Measurements from ENCODE around the gene ROR1. TPM values are rescaled to one million over a fixed set of nuclear protein-coding genes. Genes with fewer than 3 reads are reported as not detected.

The ROR1 gene
- total RNA-seq, 1 donor from 2014 or later = 30.3 TPM

GRCh38 chr1:64050601-64051000 lies 276.8 kb downstream of the ROR1 start:
- H3K4me1 ChIP-seq = peaks cover 15% of the 10 kb centered on the region
- peaks cover 18% of the 10 kb centered on the region for H3K4me1 Mint-ChIP-seq
- H3K9me3 ChIP-seq (ENCODE audit: low read depth) = no peaks in the 10 kb centered on the region
- no peaks in the 10 kb centered on the region for H3K27me3 Mint-ChIP-seq (ENCODE audit: insufficient read depth, low read depth)
- peaks cover 19% of the 10 kb centered on the region for H3K79me2 ChIP-seq (ENCODE audit: low read depth)
- H3F3A ChIP-seq (ENCODE audit: low read depth) = peaks cover 11% of the 10 kb centered on the region
- H3K9ac ChIP-seq = no peak overlapping the region
- H3K27ac Mint-ChIP-seq = no peak overlapping the region
- no peak for DNase-seq (ENCODE audit: low spot score)
- no peaks in the 10 kb centered on the region for H3K27me3 ChIP-seq
- H3K4me2 ChIP-seq = no peak overlapping the region
- no peaks in the 10 kb centered on the region for H3K36me3 ChIP-seq
- no peak overlapping the region for H3K27ac ChIP-seq
- H3K36me3 Mint-ChIP-seq = peaks cover 13% of the 10 kb centered on the region
- peaks cover 12% of the 10 kb centered on the region for H4K20me1 ChIP-seq (ENCODE audit: low read depth)
- no peaks in the 10 kb centered on the region for H3K9me3 Mint-ChIP-seq
- H3K4me3 ChIP-seq = no peak overlapping the region
- TF ChIP-seq EZH2 (IDR thresholded peaks at IDR 0.05) = no peak
- no peak overlapping the region for H2AFZ ChIP-seq (replicated peaks)
- no peak overlapping the region for H3K4me3 Mint-ChIP-seq

DNA sequence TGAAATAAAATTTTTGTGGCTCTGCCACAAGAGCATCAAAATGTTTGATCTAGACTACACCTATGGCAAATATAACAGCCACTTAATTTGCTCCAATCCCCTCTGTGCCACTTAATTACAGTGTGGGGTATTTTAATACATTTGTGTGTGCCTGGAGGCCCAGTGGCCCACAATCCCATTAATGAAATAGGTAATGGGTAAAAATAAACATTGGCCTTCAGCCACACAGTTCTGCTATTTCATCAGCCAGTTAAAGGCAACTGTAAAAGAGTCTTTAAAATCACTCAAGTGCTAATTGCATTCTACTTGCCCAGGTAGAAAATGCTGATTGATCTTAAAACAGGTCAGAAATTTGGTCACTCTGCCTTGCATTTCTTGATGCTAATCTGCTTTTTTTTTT lies 278.0 kb downstream of the ROR1 start:
- Histone ChIP-seq H3K4me2 (no peak overlapping the region), H3K4me3 (no peak overlapping the region), H3K9ac (no peak overlapping the region), H4K20me1 (ENCODE audit: low read depth) (peaks cover under 1% of the 10 kb centered on the region), H2AFZ (replicated peaks) (no peak overlapping the region), H3F3A (ENCODE audit: low read depth) (peaks cover 2% of the 10 kb centered on the region), H3K79me2 (ENCODE audit: low read depth) (peaks cover 15% of the 10 kb centered on the region), H3K4me1 (peaks cover 3% of the 10 kb centered on the region), H3K27me3 (no peaks in the 10 kb centered on the region), H3K9me3 (ENCODE audit: low read depth) (no peaks in the 10 kb centered on the region), H3K27ac (peak overlapping the region; percentile 1), H3K36me3 (no peaks in the 10 kb centered on the region)
- H3K27me3 Mint-ChIP-seq (ENCODE audit: insufficient read depth, low read depth) = no peaks in the 10 kb centered on the region
- no peak for TF ChIP-seq CTCF (IDR thresholded peaks at IDR 0.05)
- no peak for TF ChIP-seq EZH2phosphoT487 (IDR thresholded peaks at IDR 0.05)
- no peak for TF ChIP-seq EZH2 (IDR thresholded peaks at IDR 0.05)
- peaks cover 10% of the 10 kb centered on the region for H3K4me1 Mint-ChIP-seq
- H3K4me3 Mint-ChIP-seq = no peak overlapping the region
- peaks cover 13% of the 10 kb centered on the region for H3K36me3 Mint-ChIP-seq
- peaks cover under 1% of the 10 kb centered on the region for H3K9me3 Mint-ChIP-seq
- no peak for DNase-seq (ENCODE audit: low spot score)
- no peak overlapping the region for H3K27ac Mint-ChIP-seq

- Mint-ChIP-seq H3K36me3 (peaks cover 19% of the 10 kb centered on the region), H3K4me3 (no peak overlapping the region), H3K9me3 (peaks cover 7% of the 10 kb centered on the region), H3K27ac (no peak overlapping the region), H3K27me3 (ENCODE audit: insufficient read depth, low read depth) (no peaks in the 10 kb centered on the region), H3K4me1 (peaks cover under 1% of the 10 kb centered on the region)
- DNase-seq (ENCODE audit: low spot score) = no peak
- Histone ChIP-seq H3K79me2 (ENCODE audit: low read depth) (peaks cover 5% of the 10 kb centered on the region), H3K36me3 (no peaks in the 10 kb centered on the region), H3K4me1 (no peaks in the 10 kb centered on the region), H2AFZ (replicated peaks) (no peak overlapping the region), H3K27me3 (no peaks in the 10 kb centered on the region), H3K27ac (no peak overlapping the region), H3K9me3 (ENCODE audit: low read depth) (no peaks in the 10 kb centered on the region), H3K4me3 (no peak overlapping the region), H4K20me1 (ENCODE audit: low read depth) (no peaks in the 10 kb centered on the region), H3K9ac (no peak overlapping the region), H3F3A (ENCODE audit: low read depth) (no peaks in the 10 kb centered on the region), H3K4me2 (no peak overlapping the region)
- TF ChIP-seq EZH2phosphoT487 (IDR thresholded peaks at IDR 0.05) = no peak
These were observed 279.0 kb downstream of the ROR1 start for GRCh38 chr1:64052777-64053176.

GRCh38 chr1:64055310-64055709 lies 281.5 kb downstream of the ROR1 start:
- H4K20me1 ChIP-seq (ENCODE audit: low read depth) = no peaks in the 10 kb centered on the region
- no peaks in the 10 kb centered on the region for H3K27me3 ChIP-seq
- no peak for TF ChIP-seq EZH2 (IDR thresholded peaks at IDR 0.05)
- no peak for TF ChIP-seq EZH2phosphoT487 (IDR thresholded peaks at IDR 0.05)
- TF ChIP-seq CTCF (IDR thresholded peaks at IDR 0.05) = no peak
- no peak overlapping the region for H3K4me3 ChIP-seq
- H3K27ac ChIP-seq = no peak overlapping the region
- H3F3A ChIP-seq (ENCODE audit: low read depth) = no peaks in the 10 kb centered on the region
- no peak overlapping the region for H3K4me2 ChIP-seq
- Mint-ChIP-seq H3K9me3 (peaks cover 16% of the 10 kb centered on the region), H3K4me1 (peaks cover under 1% of the 10 kb centered on the region), H3K36me3 (peaks cover 27% of the 10 kb centered on the region), H3K27me3 (ENCODE audit: insufficient read depth, low read depth) (no peaks in the 10 kb centered on the region), H3K4me3 (no peak overlapping the region), H3K27ac (no peak overlapping the region)
- no peak for DNase-seq (ENCODE audit: low spot score)
- H3K9ac ChIP-seq = no peak overlapping the region
- H3K79me2 ChIP-seq (ENCODE audit: low read depth) = no peaks in the 10 kb centered on the region
- H3K9me3 ChIP-seq (ENCODE audit: low read depth) = no peaks in the 10 kb centered on the region
- H3K4me1 ChIP-seq = no peaks in the 10 kb centered on the region
- no peaks in the 10 kb centered on the region for H3K36me3 ChIP-seq
- H2AFZ ChIP-seq (replicated peaks) = no peak overlapping the region

Measured in neural progenitor cell (in vitro differentiated cells).